ENCODE measurements around the gene CAB39.

DNA sequence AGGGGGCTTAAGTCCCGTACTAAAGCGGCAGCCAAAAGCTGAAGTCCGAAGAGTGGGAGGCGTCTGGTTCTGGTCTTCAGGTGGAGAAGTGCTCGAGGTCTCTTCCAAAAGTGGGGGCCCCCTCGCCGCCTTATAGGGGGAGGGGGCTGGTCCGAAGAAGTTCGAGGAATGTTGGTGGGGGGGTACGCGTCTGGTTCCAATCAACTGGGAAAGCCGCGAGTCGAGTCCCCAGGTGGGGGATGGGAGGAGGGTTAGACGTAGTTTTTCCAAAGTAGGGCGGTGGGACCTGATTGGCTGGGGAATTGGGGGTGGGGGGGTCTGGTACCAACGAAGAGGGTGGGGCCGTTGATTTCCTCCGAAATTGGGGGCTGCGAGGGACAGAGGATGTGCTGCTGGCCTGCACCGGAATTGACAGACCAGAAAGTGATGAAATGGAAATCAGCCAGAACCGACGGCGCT is 152.7 kb downstream of the CAB39 start:
- no peak for TF ChIP-seq CTCF (IDR thresholded peaks at IDR 0.05)
- no peak for TF ChIP-seq EZH2 (IDR thresholded peaks at IDR 0.05)

Data from neural progenitor cell (in vitro differentiated cells).